ENCODE results near the gene RWDD2A.
A peak's percentile ranks its signal among the peaks of the same experiment; 100 is the strongest.
"Not testable (repeated sequence)": the region's sequence is repeated elsewhere in the genome, so short reads cannot be mapped to it uniquely, and the experiment has no call there.

The RWDD2A gene

GRCh38 chr6:83192871-83193746, at the start of gene RWDD2A, which contains the start of gene PGM3:
Gene RWDD2A, plus strand, starts transcription at chr6:83193357. Its CDS starts 1,095 bp downstream, at chr6:83194452.
Gene PGM3, minus strand, starts transcription at chr6:83193265. Its CDS starts 2,253 bp downstream, at chr6:83191012.
- peak; percentile 90 for DNase-seq

DNA sequence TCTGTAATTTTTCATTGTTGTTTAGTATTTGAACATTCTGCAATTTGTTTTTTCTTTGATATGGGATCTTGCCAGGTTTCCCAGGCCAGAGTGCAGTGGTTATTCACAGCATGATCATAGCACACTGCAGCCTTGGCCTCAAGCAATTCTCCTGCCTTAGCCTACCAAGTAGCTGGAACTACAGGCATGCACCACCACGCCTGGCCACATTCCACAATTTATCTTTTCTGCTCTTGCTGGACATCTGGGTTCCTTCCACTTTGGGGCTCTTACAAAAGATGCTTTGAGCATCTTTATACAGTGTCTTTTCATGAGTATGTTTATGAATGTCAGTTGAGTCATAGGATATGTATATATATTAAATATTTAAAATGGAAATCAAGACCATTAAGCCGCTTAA, 42.0 kb upstream of the RWDD2A start:
- DNase-seq: no peak

- no peak for DNase-seq
Measured at GRCh38 chr6:83152913-83153312, 40.2 kb upstream of the RWDD2A start.

DNA sequence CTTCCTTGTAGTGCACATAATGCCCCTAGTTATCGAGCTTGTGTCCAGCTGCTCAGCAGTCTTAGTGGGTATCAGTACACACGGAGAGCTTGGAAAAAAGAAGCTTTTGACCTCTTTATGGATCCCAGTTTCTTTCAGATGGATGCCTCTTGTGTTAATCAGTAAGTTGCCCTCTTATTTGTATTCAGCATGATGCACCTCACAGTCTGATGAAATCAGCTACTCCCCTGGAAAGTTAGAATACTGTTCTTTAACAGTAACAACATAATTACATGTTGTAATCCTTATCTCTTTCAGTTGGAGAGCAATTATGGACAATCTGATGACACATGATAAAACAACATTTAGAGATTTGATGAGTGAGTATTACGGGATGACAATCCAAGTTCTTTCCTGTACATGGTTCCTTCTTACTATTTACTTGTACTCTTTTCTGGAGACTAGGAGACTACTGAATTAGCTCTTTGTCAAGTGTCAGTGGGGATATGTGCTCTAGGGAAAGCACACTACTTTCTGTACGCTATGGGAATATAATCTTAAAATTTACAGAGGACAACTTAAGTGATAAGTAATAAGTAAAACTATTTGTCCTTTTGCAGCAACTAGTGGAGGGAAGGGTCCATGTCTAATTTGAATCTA, 39.2 kb upstream of the RWDD2A start:
- DNase-seq: no peak

DNA sequence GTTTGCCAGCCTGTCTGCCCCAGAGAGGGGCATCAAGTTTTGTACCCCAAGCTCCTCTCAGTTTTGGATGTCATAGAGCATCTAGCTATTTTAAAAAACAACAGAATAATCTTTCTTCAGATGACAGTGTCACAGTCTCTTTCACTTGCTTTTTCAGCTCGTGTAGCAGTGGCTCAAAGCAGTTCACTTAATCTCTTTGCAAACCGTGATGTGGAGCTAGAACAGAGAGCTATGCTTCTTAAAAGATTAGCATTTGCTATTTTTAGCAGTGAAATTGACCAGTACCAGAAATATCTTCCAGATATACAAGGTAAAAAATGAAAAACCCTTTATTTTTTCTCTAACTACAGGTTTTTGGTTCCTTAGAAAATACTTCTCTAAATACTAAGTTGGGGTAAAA, 37.4 kb upstream of the RWDD2A start:
- DNase-seq: no peak

- DNase-seq: no peak
Measured at GRCh38 chr6:83160167-83160566, 33.0 kb upstream of the RWDD2A start.

DNA sequence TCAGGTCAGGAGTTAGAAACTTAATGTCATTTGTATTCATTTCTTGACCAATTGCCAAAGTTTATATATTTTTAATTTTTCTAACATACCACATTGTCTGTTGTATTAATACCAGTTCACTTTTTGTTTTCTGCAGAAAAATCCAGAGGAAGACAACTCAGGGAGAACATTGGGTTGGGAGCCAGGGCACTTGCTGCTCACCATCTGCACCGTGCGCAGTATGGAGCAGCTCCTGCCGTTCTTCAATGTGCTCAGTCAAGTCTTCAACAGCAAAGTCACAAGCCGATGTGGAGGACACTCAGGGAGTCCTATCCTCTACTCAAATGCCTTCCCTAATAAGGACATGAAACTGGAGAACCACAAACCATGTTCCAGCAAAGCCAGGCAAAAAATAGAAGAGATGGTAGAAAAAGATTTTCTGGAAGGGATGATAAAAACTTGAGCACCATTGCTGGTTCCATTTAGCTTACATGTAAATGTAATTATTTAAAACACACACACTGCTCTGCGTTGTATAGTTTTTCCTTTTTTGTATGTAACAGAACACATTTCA, 25.4 kb upstream of the RWDD2A start:
- no peak for DNase-seq

GRCh38 chr6:83168556-83168955, 24.6 kb upstream of the RWDD2A start:
- DNase-seq: no peak

DNA sequence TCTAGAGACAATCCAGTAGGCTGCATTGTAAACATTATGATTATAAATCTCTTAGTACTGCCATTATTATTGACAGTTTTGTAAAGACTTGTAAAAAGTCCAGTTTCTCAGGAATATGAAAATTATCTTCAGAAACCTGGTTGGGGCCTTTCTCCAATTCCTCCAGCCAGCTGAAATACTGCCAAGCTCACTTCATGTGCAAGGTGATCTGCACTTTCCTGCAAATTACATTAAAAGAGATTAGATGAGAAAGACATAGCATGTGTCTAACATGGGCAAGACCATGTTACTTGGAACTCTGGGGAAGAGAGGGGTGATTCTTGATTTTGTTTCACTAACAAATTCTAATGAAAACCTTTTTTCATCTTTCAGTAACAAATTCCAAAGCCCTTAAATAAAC, 24.1 kb upstream of the RWDD2A start:
- DNase-seq: no peak

DNA sequence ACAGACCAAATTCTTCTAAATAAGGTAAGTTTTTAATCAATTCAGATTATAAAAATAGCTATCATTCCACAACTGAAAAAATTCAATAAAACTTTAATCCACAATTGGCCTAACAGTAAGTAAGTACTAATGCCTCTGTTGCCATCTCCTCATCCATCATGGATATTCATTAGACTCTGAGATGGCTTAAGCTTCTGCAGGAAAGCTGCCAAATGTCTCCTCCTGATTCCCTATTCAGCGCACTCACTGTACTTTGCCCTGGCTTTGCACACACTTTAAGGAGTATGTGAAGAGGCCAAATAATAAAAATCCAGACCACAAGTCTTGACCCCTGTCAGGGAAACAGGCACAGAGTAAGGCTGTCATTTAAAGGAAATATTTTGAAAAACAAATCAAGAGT, 23.6 kb upstream of the RWDD2A start:
- no peak for DNase-seq

- no peak for DNase-seq
Measured at GRCh38 chr6:83176246-83176645, 16.9 kb upstream of the RWDD2A start.

DNA sequence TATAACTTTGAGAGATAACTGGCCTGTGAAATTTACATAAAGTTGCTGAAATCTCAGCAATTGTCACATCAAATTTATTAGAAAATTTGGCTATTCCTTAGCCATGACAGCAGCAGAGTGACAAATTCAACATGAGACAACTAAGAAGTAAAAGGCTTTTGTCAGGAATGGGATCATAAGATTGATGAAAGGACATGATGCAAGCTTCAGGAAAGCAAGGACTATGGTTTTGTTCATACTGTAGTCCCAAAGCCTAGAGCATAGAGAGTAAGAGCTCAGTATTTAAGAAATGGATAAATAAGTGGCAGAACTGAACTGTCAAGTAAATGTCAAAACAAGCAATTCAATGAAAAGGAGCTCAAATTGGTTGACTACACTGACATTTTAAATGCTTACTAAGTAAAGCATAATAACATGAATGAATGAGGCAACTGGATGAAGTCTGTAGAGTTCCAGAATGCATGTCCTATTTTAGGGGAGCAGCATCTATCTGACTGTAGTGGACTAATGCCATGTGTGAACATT, 12.7 kb upstream of the RWDD2A start:
- DNase-seq: no peak

- DNase-seq: no peak
Measured at GRCh38 chr6:83182114-83182513, 11.0 kb upstream of the RWDD2A start.

DNA sequence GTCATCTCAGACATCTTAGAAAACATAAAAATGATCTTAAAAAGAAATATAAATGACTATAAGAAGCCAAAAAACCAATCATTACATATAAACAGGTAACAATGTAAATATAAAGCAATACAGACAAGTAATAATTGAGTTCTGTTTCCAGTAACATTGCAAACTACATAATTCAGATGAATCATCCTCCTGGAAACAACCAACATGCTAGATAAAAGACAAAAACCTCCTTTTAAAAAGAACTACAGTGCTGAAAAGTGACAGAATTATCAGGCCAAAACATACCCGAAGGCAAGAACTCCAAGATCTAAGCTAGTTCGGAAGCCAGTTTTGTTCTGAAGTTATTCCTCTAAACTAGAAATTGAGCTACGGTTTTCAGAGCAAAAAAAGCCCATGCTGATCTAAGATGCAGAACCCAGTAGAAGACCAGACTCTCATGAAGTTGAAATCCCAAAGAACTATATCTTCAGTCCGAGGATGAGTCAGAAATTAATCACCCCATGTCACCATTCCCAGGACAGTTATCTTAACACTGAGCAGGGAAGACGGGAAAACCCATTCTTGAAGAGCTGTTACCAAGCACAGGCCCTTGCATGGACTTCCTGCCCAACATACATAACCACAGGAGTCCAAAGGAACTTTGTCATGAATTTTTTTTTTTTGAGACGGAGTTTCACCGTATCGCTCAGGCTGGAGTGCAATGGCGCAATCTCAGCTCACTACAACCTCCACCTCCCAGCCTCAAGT, 9.9 kb upstream of the RWDD2A start:
- DNase-seq: no peak

GRCh38 chr6:83185096-83185495, 8.1 kb upstream of the RWDD2A start:
- no peak for DNase-seq

- DNase-seq: no peak
Measured at GRCh38 chr6:83188501-83188900, 4.7 kb upstream of the RWDD2A start.

DNA sequence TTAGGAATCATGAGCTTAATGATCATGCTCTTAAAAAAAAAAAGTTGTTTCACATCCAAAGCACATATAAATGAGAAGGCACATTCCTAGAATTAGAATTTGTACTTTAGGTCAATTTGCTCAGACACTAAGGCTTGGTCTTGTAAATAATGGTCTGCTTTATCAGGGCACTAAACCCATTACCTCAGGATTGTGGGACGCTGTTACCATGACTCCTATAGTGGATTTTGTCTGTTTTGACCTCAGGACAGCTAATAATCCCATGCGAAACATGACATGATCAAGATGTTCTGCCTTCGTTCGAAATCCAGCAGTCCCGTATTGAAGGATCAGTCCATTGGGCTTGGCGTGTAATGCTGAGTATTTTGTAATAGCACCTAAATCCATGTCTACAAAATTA, 2.5 kb upstream of the RWDD2A start:
- no peak for DNase-seq

DNA sequence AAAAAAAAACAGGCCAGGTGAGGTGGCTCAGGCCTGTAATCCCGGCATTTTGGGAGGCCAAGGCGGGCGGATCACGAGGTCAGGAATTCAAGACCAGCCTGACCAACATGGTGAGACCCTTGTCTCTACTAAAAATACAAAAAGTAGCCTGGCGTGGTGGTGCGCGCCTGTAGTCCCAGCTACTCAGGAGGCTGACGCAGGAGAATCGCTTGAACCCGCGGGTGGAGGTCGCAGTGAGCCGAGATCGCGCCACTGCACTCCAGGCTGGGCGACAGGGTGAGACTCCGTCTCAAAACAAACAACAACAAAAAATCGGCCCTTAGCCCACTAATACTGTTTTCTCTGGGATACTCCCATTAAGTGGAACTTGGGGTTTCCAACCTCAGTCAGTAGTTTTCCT, 1.2 kb upstream of the RWDD2A start:
- DNase-seq: not testable (repeated sequence)

GRCh38 chr6:83192456-83192855, 701 bp upstream of the RWDD2A start:
- no peak for DNase-seq

GRCh38 chr6:83193747-83194566, 800 bp downstream of the RWDD2A start:
- peak; percentile 1 for DNase-seq

DNA sequence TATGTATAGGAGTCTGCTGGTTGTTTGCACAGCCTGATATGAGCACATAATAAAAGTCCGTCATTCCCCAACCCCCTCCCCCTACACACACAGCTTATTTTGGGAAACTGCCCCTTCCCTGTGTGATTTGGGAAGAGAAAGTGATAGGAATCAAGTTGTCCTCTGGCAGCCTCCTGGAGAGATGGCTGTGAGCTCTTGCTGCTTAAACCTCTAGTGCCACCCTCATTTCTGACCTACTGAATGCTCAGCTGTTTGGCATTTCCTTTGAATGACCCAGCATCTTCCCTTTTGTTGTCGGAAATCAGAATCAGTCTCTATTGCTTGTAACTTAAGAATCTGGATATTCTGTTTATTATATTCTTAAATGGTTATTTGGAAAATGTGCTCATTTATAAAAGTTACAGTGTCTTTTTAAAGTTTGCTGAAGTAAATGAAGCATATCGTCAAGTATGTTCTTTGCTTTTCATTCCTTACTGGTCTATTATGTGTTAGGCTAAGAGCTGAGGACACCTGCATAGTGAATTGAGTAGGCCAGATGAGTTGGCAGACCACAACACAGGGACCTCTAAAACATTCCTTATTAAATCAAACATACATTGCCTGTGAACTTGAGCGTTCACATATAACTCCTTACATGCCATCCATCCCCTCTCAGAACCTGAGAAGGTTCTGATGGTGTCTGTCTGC, 5.5 kb downstream of the RWDD2A start:
- no peak for DNase-seq

Measured in CD4-positive, alpha-beta T cell treated with Interferon gamma for 1 hour (primary cell).